NCI-H128 (cell line): ENCODE results near the gene HCST.
"Not testable (repeated sequence)": the region's sequence is repeated elsewhere in the genome, so short reads cannot be mapped to it uniquely, and the experiment has no call there.

Source experiments
- DNase-seq: peaks from one replicate; lab custom pipeline; 2025; ENCODE audit not compliant: unreplicated experiment; lab: John Stamatoyannopoulos, UW

The HCST gene

GRCh38 chr19:35903550-35904179 is 1.3 kb downstream of the HCST start:
- peak; percentile 4 for DNase-seq

GRCh38 chr19:35904311-35905068 is 2.2 kb downstream of the HCST start:
- DNase-seq = no peak

- no peak for DNase-seq
These were observed 2.9 kb downstream of the HCST start for GRCh38 chr19:35905178-35905727.

GRCh38 chr19:35907377-35907745 is 5.0 kb downstream of the HCST start:
- DNase-seq = no peak

GRCh38 chr19:35908010-35908441 is 5.7 kb downstream of the HCST start, which contains the start of gene TYROBP:
Gene TYROBP (minus strand): TSS chr19:35908295. CDS start chr19:35908228, 67 bp downstream.
- DNase-seq = no peak

GRCh38 chr19:35908973-35909683 is 6.8 kb downstream of the HCST start:
- no peak for DNase-seq

- no peak for DNase-seq
These were observed 7.3 kb downstream of the HCST start for GRCh38 chr19:35909684-35910035.

GRCh38 chr19:35910355-35910754 is 8.0 kb downstream of the HCST start:
- DNase-seq = not testable (repeated sequence)

- no peak for DNase-seq
These were observed 8.8 kb downstream of the HCST start for GRCh38 chr19:35911173-35911572.

- no peak for DNase-seq
These were observed 9.5 kb downstream of the HCST start for GRCh38 chr19:35911790-35912189.

- DNase-seq = no peak
These were observed 11.3 kb downstream of the HCST start for GRCh38 chr19:35913589-35913988.

GRCh38 chr19:35915443-35915842 is 13.1 kb downstream of the HCST start:
- DNase-seq = no peak

GRCh38 chr19:35919306-35919705 is 17.0 kb downstream of the HCST start:
- DNase-seq = no peak

- DNase-seq = no peak
These were observed 18.7 kb downstream of the HCST start for GRCh38 chr19:35921012-35921411.

GRCh38 chr19:35925501-35925900 is 23.2 kb downstream of the HCST start:
- DNase-seq = no peak

- DNase-seq = no peak
These were observed 26.2 kb downstream of the HCST start for GRCh38 chr19:35928507-35928906.

GRCh38 chr19:35929876-35930275 is 27.5 kb downstream of the HCST start:
- no peak for DNase-seq

- DNase-seq = peak; percentile 99
These were observed 29.0 kb downstream of the HCST start for GRCh38 chr19:35931161-35931873.

- no peak for DNase-seq
These were observed 29.5 kb downstream of the HCST start for GRCh38 chr19:35931874-35932202.

GRCh38 chr19:35932291-35932936 is 30.1 kb downstream of the HCST start:
- no peak for DNase-seq
